OCI-LY1 (cell line): Measurements from ENCODE around the gene CHSY1.

Experiments
- H2AFZ ChIP-seq: fragments of 200-600 bp; sonication (generic), shearing (Covaris generic); 2 replicates; pipeline ENCODE4 v1.6.0; 2014; ENCODE audit warnings: antibody characterized with exemption, mild to moderate bottlenecking, low read length
- H3F3A ChIP-seq: fragments of 200-600 bp; sonication (generic), shearing (Covaris generic); 2 replicates; pipeline ENCODE4 v1.6.0; 2014; ENCODE audit warnings: mild to moderate bottlenecking, antibody characterized with exemption, low read length, moderate library complexity; ENCODE audit not compliant: insufficient read depth
- H3K27ac ChIP-seq: fragments of 200-600 bp; sonication (generic); 2 replicates; pipeline ENCODE4 v1.5.1; 2014; ENCODE audit warnings: low read length, mixed run types, mild to moderate bottlenecking, low read depth; ENCODE audit not compliant: poor library complexity, severe bottlenecking
- H3K27me3 ChIP-seq: fragments of 200-600 bp; sonication (generic); 2 replicates; pipeline ENCODE4 v1.6.0; 2014; ENCODE audit warnings: antibody characterized with exemption, mild to moderate bottlenecking, low read length, moderate library complexity; ENCODE audit not compliant: insufficient read depth
- H3K36me3 ChIP-seq: fragments of 200-600 bp; sonication (generic); 2 replicates; pipeline ENCODE4 v1.6.1; 2014; ENCODE audit warnings: mild to moderate bottlenecking, antibody characterized with exemption, low read length, moderate library complexity, mixed read lengths; ENCODE audit not compliant: insufficient read depth
- H3K4me1 ChIP-seq: fragments of 200-600 bp; sonication (generic); 2 replicates; pipeline ENCODE4 v1.5.1; 2014; ENCODE audit warnings: mild to moderate bottlenecking, low read length, moderate library complexity; ENCODE audit not compliant: insufficient read depth, severe bottlenecking
- H3K4me2 ChIP-seq: fragments of 200-600 bp; sonication (generic), shearing (Covaris generic); 2 replicates; pipeline ENCODE4 v1.6.1; 2014; ENCODE audit warnings: low read length
- H3K4me3 ChIP-seq: fragments of 200-600 bp; sonication (generic); 2 replicates; pipeline ENCODE4 v1.5.1; 2014; ENCODE audit warnings: low read length, low read depth, mild to moderate bottlenecking, mixed read lengths; ENCODE audit not compliant: poor library complexity, severe bottlenecking
- H3K79me2 ChIP-seq: fragments of 200-600 bp; shearing (Covaris generic); 2 replicates; pipeline ENCODE4 v1.6.1; 2016; ENCODE audit warnings: mixed run types, low read length, mixed read lengths; ENCODE audit not compliant: insufficient read depth
- H3K9ac ChIP-seq: fragments of 200-600 bp; sonication (generic), shearing (Covaris generic); 2 replicates; pipeline ENCODE4 v1.6.1; 2014; ENCODE audit warnings: mild to moderate bottlenecking, low read length, mixed read lengths
- H3K9me2 ChIP-seq: fragments of 200-600 bp; sonication (generic), shearing (Covaris generic); 2 replicates; pipeline ENCODE4 v1.6.1; 2014; ENCODE audit warnings: low read depth, mild to moderate bottlenecking, low read length, mixed read lengths
- H3K9me3 ChIP-seq: fragments of 200-600 bp; shearing (Covaris generic); 2 replicates; pipeline ENCODE4 v1.6.1; 2014; ENCODE audit warnings: low read length, mixed read lengths
- H4K20me1 ChIP-seq: fragments of 200-600 bp; sonication (generic), shearing (Covaris generic); 2 replicates; pipeline ENCODE4 v1.6.0; 2016; ENCODE audit warnings: mild to moderate bottlenecking, low read length; ENCODE audit not compliant: insufficient read depth
- EZH2 ChIP-seq: fragments of 200-600 bp; sonication (generic), shearing (Covaris generic); IDR thresholded peaks from 2 replicates; pipeline ENCODE4 v1.8.0; 2017; ENCODE audit warnings: borderline replicate concordance, mixed run types, mild to moderate bottlenecking, antibody characterized with exemption, low read length, moderate library complexity, mixed read lengths
- TF ChIP-seq, protein P1 (sequence below): fragments of 200-600 bp; sonication (generic), shearing (Covaris generic); IDR thresholded peaks from 2 replicates; pipeline ENCODE4 v1.5.1; 2017; ENCODE audit warnings: mild to moderate bottlenecking, antibody characterized with exemption, low read length, moderate library complexity, mixed read lengths

Gene CHSY1

DNA sequence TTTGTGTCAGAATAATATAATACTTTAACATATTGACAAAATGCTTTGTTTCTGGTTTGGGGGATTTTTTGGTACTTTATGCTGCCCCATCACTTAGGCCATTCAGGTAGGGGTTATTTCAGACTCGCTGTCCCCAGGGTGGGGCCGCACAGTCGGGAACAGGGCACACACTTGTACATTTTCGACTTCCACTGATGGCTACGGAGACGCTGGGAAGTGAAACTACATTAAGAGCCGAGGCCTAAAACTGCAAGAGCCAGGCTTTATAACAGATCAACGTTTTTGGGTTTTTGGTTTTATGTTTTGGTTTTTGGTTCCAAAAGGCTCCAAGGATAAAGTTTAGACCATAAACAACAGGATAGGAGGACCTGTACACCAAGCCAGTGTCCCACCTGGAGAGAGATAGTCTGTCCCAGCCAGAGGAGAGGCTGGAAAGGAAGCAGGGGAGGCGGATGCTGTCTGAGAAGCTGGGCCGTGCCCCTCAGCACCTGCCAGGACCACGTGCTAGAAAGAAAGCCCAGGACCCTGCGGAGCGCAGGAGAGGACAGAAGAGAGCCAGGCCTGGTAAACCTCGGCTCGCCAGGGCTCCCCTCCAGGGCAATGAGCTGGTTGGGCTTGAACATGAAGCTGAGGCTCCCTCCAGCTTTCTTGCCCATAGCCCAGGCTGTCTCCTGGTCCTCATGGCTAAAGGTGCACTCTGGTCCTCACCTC, 111.7 kb downstream of the CHSY1 start:
- H3K36me3 ChIP-seq = no peaks in the 10 kb centered on the region
- peaks cover 8% of the 10 kb centered on the region for H3K4me1 ChIP-seq
- no peak overlapping the region for H2AFZ ChIP-seq
- no peaks in the 10 kb centered on the region for H3K9me3 ChIP-seq
- H3F3A ChIP-seq = no peaks in the 10 kb centered on the region
- H3K27me3 ChIP-seq = peaks cover under 1% of the 10 kb centered on the region; the same call in 1 of the 2 replicates
- H3K4me3 ChIP-seq = no peak overlapping the region
- H3K9ac ChIP-seq = no peak overlapping the region
- no peak overlapping the region for H3K27ac ChIP-seq
- no peak overlapping the region for H3K4me2 ChIP-seq
- no peaks in the 10 kb centered on the region for H3K9me2 ChIP-seq
- H3K79me2 ChIP-seq = no peaks in the 10 kb centered on the region
- TF ChIP-seq EZH2 = no peak
- TF ChIP-seq, protein P1, sequence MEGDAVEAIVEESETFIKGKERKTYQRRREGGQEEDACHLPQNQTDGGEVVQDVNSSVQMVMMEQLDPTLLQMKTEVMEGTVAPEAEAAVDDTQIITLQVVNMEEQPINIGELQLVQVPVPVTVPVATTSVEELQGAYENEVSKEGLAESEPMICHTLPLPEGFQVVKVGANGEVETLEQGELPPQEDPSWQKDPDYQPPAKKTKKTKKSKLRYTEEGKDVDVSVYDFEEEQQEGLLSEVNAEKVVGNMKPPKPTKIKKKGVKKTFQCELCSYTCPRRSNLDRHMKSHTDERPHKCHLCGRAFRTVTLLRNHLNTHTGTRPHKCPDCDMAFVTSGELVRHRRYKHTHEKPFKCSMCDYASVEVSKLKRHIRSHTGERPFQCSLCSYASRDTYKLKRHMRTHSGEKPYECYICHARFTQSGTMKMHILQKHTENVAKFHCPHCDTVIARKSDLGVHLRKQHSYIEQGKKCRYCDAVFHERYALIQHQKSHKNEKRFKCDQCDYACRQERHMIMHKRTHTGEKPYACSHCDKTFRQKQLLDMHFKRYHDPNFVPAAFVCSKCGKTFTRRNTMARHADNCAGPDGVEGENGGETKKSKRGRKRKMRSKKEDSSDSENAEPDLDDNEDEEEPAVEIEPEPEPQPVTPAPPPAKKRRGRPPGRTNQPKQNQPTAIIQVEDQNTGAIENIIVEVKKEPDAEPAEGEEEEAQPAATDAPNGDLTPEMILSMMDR = no peak
- H4K20me1 ChIP-seq = no peaks in the 10 kb centered on the region

DNA sequence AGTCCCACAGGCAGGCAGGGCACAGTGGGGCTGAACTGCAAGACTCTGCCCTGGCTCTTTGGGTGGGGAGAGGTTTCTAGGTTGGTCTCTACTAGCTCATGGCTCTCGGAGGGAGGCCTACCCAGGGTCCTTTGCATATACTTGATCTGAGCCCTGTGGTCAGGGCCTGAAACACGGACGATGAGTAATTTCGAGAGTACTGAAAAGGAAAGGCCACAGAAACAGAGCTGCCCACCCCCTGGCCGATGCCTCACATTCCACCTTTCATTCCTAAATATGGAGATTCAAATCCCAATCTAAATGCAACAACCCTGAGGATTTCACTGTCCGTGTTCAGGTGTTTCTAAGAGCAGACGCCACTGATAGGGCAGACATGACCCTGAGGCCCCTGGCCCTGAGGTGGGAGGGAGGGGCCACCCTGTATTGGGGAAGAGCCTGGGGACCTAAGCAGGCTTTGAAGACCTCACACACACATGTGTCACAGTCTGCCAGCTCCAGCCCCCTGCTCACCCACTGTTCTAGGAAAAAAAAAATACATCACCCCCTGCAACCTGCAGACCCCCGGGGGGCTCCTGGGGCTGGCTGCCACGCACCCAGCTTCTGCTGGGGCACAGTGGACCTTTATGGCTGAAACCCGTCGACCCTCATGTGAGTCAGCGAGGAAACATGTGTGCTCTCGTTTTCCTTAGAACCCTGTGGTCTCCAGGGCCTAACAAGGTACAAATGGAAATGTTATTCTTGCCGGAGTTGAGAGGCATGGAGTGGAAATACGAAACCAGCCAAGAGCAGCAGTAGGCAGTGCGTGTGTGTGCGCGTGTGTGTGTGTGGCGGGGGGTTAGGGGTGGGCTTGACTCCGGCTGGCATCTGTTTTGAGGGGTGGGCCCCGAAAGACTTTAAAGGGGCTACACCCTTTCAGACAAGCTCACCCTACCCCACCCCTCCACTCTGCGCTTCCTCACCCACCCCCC, 112.7 kb downstream of the CHSY1 start:
- Histone ChIP-seq H3K9me3 (peaks cover 5% of the 10 kb centered on the region), H2AFZ (no peak overlapping the region), H3K4me1 (peaks cover 8% of the 10 kb centered on the region), H3K4me2 (no peak overlapping the region), H3K9me2 (no peaks in the 10 kb centered on the region), H3K79me2 (no peaks in the 10 kb centered on the region), H3K4me3 (no peak overlapping the region), H3F3A (no peaks in the 10 kb centered on the region), H3K27me3 (no peaks in the 10 kb centered on the region; the same call in 1 of the 2 replicates), H3K36me3 (no peaks in the 10 kb centered on the region; the same call in 1 of the 2 replicates), H4K20me1 (no peaks in the 10 kb centered on the region), H3K9ac (no peak overlapping the region), H3K27ac (no peak overlapping the region)
- TF ChIP-seq, protein P1 = no peak
- TF ChIP-seq EZH2 = no peak

DNA sequence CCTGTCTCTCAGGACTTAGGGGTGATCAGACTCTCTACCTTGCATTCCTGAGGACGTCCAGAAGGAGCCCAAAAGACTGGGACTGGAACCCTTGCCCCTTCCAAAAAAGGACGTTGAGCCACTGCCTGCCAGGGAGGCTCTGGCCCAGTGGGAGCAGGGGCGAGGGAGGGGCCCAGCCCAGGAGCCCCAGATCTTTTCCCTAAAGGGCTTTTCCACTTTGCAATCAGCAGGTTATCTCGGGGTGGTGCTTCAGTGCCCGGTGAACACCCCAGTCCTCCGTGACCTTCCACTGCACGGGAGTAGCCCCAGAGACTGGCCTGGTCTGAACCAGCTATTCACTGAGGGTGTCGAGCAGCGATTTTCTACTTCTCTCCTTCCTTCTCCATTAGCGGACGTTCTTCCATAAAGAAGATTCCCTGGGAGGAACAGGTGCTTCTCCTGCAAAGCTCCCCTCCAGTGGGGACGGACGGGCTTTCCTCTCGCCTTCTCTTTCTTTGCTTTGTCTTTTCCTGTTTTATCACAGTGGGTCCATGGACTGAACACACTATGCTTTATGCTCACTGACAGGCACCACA, 113.7 kb downstream of the CHSY1 start:
- Histone ChIP-seq H2AFZ (no peak overlapping the region), H3K27me3 (no peaks in the 10 kb centered on the region; the same call in 1 of the 2 replicates), H3K4me2 (no peak overlapping the region), H3K27ac (no peak overlapping the region), H3K36me3 (no peaks in the 10 kb centered on the region; the same call in 1 of the 2 replicates), H3F3A (no peaks in the 10 kb centered on the region), H3K9me2 (no peaks in the 10 kb centered on the region), H3K9ac (no peak overlapping the region), H3K79me2 (no peaks in the 10 kb centered on the region), H3K4me1 (peaks cover 8% of the 10 kb centered on the region), H3K4me3 (no peak overlapping the region), H4K20me1 (no peaks in the 10 kb centered on the region), H3K9me3 (peaks cover 5% of the 10 kb centered on the region)
- no peak for TF ChIP-seq EZH2
- TF ChIP-seq, protein P1 = no peak
